ENCODE results near the gene NPFFR2.

GRCh38 chr4:72144241-72144640 is 112.4 kb downstream of the NPFFR2 start:
- TF ChIP-seq ZNF30 (CRISPR knock-in tag; IDR thresholded peaks at IDR 0.05): no peak
- no peak for TF ChIP-seq CHCHD3 (CRISPR knock-in tag; IDR thresholded peaks at IDR 0.05)
- no peak for TF ChIP-seq ZNF512B (CRISPR knock-in tag; IDR thresholded peaks at IDR 0.05; ENCODE audit: borderline replicate concordance)
- TF ChIP-seq ZBTB20 (CRISPR knock-in tag; IDR thresholded peaks at IDR 0.05; ENCODE audit: borderline replicate concordance, low read depth): no peak
- no peak for TF ChIP-seq REPIN1 (CRISPR knock-in tag; IDR thresholded peaks at IDR 0.05; ENCODE audit: borderline replicate concordance, low read depth)
- no peak for TF ChIP-seq TEF (CRISPR knock-in tag; IDR thresholded peaks at IDR 0.05)
- TF ChIP-seq CTCF (CRISPR knock-in tag; IDR thresholded peaks at IDR 0.05): no peak
- no peak for TF ChIP-seq SAP130 (CRISPR knock-in tag; IDR thresholded peaks at IDR 0.05; ENCODE audit: low read depth)
- no peak for TF ChIP-seq ZMYM2 (CRISPR knock-in tag; IDR thresholded peaks at IDR 0.05)
- no peak for TF ChIP-seq POLR2A (IDR thresholded peaks at IDR 0.05; ENCODE audit: insufficient read depth in 1 of 2, low read depth in 2 of 2, low read length in 2 of 2)
- no peak for TF ChIP-seq GABPA (IDR thresholded peaks at IDR 0.05; ENCODE audit: low read depth, low read length)
- TF ChIP-seq GABPA (CRISPR knock-in tag; IDR thresholded peaks at IDR 0.05; ENCODE audit: low read depth): no peak
- no peak for TF ChIP-seq ZNF770 (CRISPR knock-in tag; IDR thresholded peaks at IDR 0.05)
- TF ChIP-seq KLF16 (CRISPR knock-in tag; IDR thresholded peaks at IDR 0.05): no peak
- no peak for TF ChIP-seq TAF15 (IDR thresholded peaks at IDR 0.05; ENCODE audit: low read depth, low read length, poor library complexity, severe bottlenecking)
